ENCODE data around the gene IL23A. TPM values are rescaled to one million over a fixed set of nuclear protein-coding genes. Genes with fewer than 3 reads are reported as not detected.
"Not testable (repeated sequence)": the region's sequence is repeated elsewhere in the genome, so short reads cannot be mapped to it uniquely, and the experiment has no call there.

Gene IL23A
- total RNA-seq, 2 donors from 2014 or later, result not detected

- peak overlapping the region; percentile 94 to 99 (median 98) for H3K27ac ChIP-seq
These were observed 5.4 kb upstream of the IL23A start for GRCh38 chr12:56333197-56333678.

GRCh38 chr12:56333679-56334489, 4.8 kb upstream of the IL23A start, which contains the start of gene PAN2:
TSS of gene PAN2 (minus strand) at chr12:56334000. CDS start at chr12:56333094, 906 bp downstream.
- intact Hi-C loops (cut with DNase I), result no loop called here
- Histone ChIP-seq H3K27ac (peak within 1 kb of the TSS; percentile 94 to 99 (median 98)), H3K9me3 (no peaks in the 10 kb centered on the region), H3K27me3 (no peaks in the 10 kb centered on the region), H3K36me3 (replicated peaks in 1 of 2; ENCODE audit: insufficient read depth in 1 of 2, low read depth in 2 of 2) (no peaks in the 10 kb centered on the region), H3K4me1 (peaks cover 15% of the 10 kb centered on the region), H3K4me3 (peak within 1 kb of the TSS; percentile 21 to 32)
- DNase-seq, result peak; percentile 96 to 99 (median 97)
- WGBS, 2 donors, result 0 to 1% methylated on average over 40 to 45 of the region's 45 CpGs
- peak; percentile 99 for ATAC-seq
- TF ChIP-seq POLR2A (IDR thresholded peaks at IDR 0.05), result peak; percentile 45 to 85 (median 84)
- peak; percentile 8 to 69 (median 59) for TF ChIP-seq CTCF (IDR thresholded peaks at IDR 0.05)

More at GRCh38 chr12:56333197-56333678, 5.4 kb upstream of the IL23A start:
- DNase-seq (peak in 2 of 4 donors; percentile 5 to 23), ATAC-seq (peak; percentile 0)
- H3K27me3 ChIP-seq, result no peaks in the 10 kb centered on the region
- peaks cover 15% of the 10 kb centered on the region for H3K4me1 ChIP-seq
- peak overlapping the region; percentile 21 to 32 for H3K4me3 ChIP-seq
- intact Hi-C loops (cut with DNase I), result no loop called here
- H3K36me3 ChIP-seq (replicated peaks in 1 of 2; ENCODE audit: insufficient read depth in 1 of 2, low read depth in 2 of 2), result no peaks in the 10 kb centered on the region
- 21 to 24% methylated on average over 8 of the region's 8 CpGs for WGBS, 2 donors
- TF ChIP-seq POLR2A (IDR thresholded peaks at IDR 0.05) (no peak), CTCF (IDR thresholded peaks at IDR 0.05) (no peak)
- no peaks in the 10 kb centered on the region for H3K9me3 ChIP-seq

- intact Hi-C loops (cut with DNase I), result no loop called here
- peak overlapping the region; percentile 94 to 99 (median 98) for H3K27ac ChIP-seq
- ATAC-seq (no peak), DNase-seq (no peak)
- no peaks in the 10 kb centered on the region for H3K27me3 ChIP-seq
- H3K4me1 ChIP-seq, result peaks cover 15% of the 10 kb centered on the region
- WGBS, 2 donors, result 1 to 3% methylated on average over 6 of the region's 6 CpGs
- peak overlapping the region; percentile 21 to 32 for H3K4me3 ChIP-seq
- TF ChIP-seq POLR2A (IDR thresholded peaks at IDR 0.05) (no peak), CTCF (IDR thresholded peaks at IDR 0.05) (no peak)
- H3K9me3 ChIP-seq, result no peaks in the 10 kb centered on the region
- no peaks in the 10 kb centered on the region for H3K36me3 ChIP-seq (replicated peaks in 1 of 2; ENCODE audit: insufficient read depth in 1 of 2, low read depth in 2 of 2)
These were observed 4.2 kb upstream of the IL23A start for GRCh38 chr12:56334490-56334793.

GRCh38 chr12:56335527-56335926, 3.2 kb upstream of the IL23A start:
- H3K27ac ChIP-seq; ATAC-seq; H3K4me3 ChIP-seq; DNase-seq; H3K36me3 ChIP-seq (replicated peaks in 1 of 2; ENCODE audit: insufficient read depth in 1 of 2, low read depth in 2 of 2); H3K27me3 ChIP-seq; H3K9me3 ChIP-seq; intact Hi-C loops (cut with DNase I): not testable (repeated sequence)
- H3K4me1 ChIP-seq, result peaks cover 15% of the 10 kb centered on the region
- 93 to 97% methylated on average over 8 of the region's 8 CpGs for WGBS, 2 donors

GRCh38 chr12:56336361-56337167, 2.1 kb upstream of the IL23A start:
- ATAC-seq (no peak), DNase-seq (peak in 1 of 4 donors; percentile 53)
- intact Hi-C loops (cut with DNase I), result no loop called here
- no peak overlapping the region for H3K4me3 ChIP-seq
- TF ChIP-seq CTCF (IDR thresholded peaks at IDR 0.05) (no peak), POLR2A (IDR thresholded peaks at IDR 0.05) (no peak)
- no peaks in the 10 kb centered on the region for H3K9me3 ChIP-seq
- H3K27me3 ChIP-seq, result no peaks in the 10 kb centered on the region
- peaks cover 15% of the 10 kb centered on the region for H3K4me1 ChIP-seq
- H3K27ac ChIP-seq, result no peak overlapping the region
- WGBS, 2 donors, result 82 to 85% methylated on average over 9 of the region's 9 CpGs
- no peaks in the 10 kb centered on the region for H3K36me3 ChIP-seq (replicated peaks in 1 of 2; ENCODE audit: insufficient read depth in 1 of 2, low read depth in 2 of 2)

Measured in body of pancreas (tissue), 4 donors.